Activated CD4-positive, alpha-beta T cell treated with anti-CD3 and anti-CD28 coated beads for 36 hours (primary cell): ENCODE results near the gene GADD45B. TPM values are rescaled to one million over a fixed set of nuclear protein-coding genes. Genes with fewer than 3 reads are reported as not detected.

Experiments used
- ATAC-seq: fragments of 200-7000 bp; cut with Tn5 transposase; one replicate; pipeline ENCODE4 v1.10.0; 2021; ENCODE audit warnings: mild to moderate bottlenecking, moderate library complexity
- CTCF ChIA-PET: fragments of 350-600 bp; sonication (Branson Sonifier 250); formaldehyde crosslinking; loops from one replicate; lab custom pipeline; 2021; ENCODE audit warnings: antibody characterized with exemption; lab: Charles Lee
- POLR2A ChIA-PET: fragments of 350-600 bp; sonication (Branson Sonifier 250); formaldehyde crosslinking; loops from one replicate; lab custom pipeline; 2021; ENCODE audit warnings: antibody characterized with exemption, inconsistent platforms; lab: Charles Lee
- DNase-seq: peaks from one replicate; pipeline ENCODE4 v3.0.0-alpha.2; 2020
- H3K27ac Mint-ChIP-seq: one replicate; pipeline ENCODE4 v1.8.0; 2021; ENCODE audit warnings: mixed read lengths
- H3K27me3 Mint-ChIP-seq: one replicate; pipeline ENCODE4 v1.8.0; 2021; ENCODE audit warnings: mixed read lengths
- H3K36me3 Mint-ChIP-seq: one replicate; pipeline ENCODE4 v1.8.0; 2021; ENCODE audit warnings: low read depth, mixed read lengths
- H3K4me1 Mint-ChIP-seq: one replicate; pipeline ENCODE4 v1.8.0; 2021; ENCODE audit warnings: mixed read lengths
- H3K4me3 Mint-ChIP-seq: one replicate; pipeline ENCODE4 v1.8.0; 2021; ENCODE audit warnings: mild to moderate bottlenecking, moderate library complexity, mixed read lengths
- H3K9me3 Mint-ChIP-seq: one replicate; pipeline ENCODE4 v1.8.0; 2021; ENCODE audit warnings: low read depth, mixed read lengths
- intact Hi-C, 2 experiments: fragments of 100-400 bp; cut with DNase I in 1 of 2; cut with micrococcal nuclease in 1 of 2; formaldehyde crosslinking; loops; one replicate each; pipeline versions ENCODE4 v1.14.2 to v1.15.1; 2022 to 2024; cut with DNase I, micrococcal nuclease
- total RNA-seq, 2 experiments: library from RNA; stranded (reverse); gene quantifications; one replicate each; pipeline ENCODE4 v1.2.3, GENCODE V29; 2021

The GADD45B gene
- total RNA-seq, 2 experiments from 2014 or later: 57.7 to 71.2 TPM

GRCh38 chr19:2481466-2481865 is 5.5 kb downstream of the GADD45B start:
- ATAC-seq (no peak), DNase-seq (no peak)
- no peak overlapping the region for H3K4me3 Mint-ChIP-seq
- no peak overlapping the region for H3K27ac Mint-ChIP-seq
- no peaks in the 10 kb centered on the region for H3K27me3 Mint-ChIP-seq
- intact Hi-C loops: no loop called here
- peaks cover 22% of the 10 kb centered on the region for H3K9me3 Mint-ChIP-seq
- peaks cover 26% of the 10 kb centered on the region for H3K36me3 Mint-ChIP-seq
- POLR2A ChIA-PET: interaction anchor here (0.6 kb wide), 1 partner anchor 47 kb away, joined by 4 read pairs; no protein-coding TSS in a partner anchor
- CTCF ChIA-PET: interaction anchor here (0.7 to 1.9 kb wide), 3 partner anchors 17 to 339 kb away, joined by 3 to 4 read pairs (median 3); no protein-coding TSS in a partner anchor
- peaks cover 18% of the 10 kb centered on the region for H3K4me1 Mint-ChIP-seq

- Mint-ChIP-seq H3K27ac (no peak overlapping the region), H3K4me1 (peaks cover 18% of the 10 kb centered on the region), H3K9me3 (peaks cover 22% of the 10 kb centered on the region), H3K4me3 (no peak overlapping the region), H3K27me3 (peaks cover 3% of the 10 kb centered on the region), H3K36me3 (peaks cover 16% of the 10 kb centered on the region)
- intact Hi-C loops: no loop called here
- DNase-seq (no peak), ATAC-seq (no peak)
- ChIA-PET CTCF (no interaction called here), POLR2A (no interaction called here)
Observed at GRCh38 chr19:2482354-2483038, 6.6 kb downstream of the GADD45B start.

DNA sequence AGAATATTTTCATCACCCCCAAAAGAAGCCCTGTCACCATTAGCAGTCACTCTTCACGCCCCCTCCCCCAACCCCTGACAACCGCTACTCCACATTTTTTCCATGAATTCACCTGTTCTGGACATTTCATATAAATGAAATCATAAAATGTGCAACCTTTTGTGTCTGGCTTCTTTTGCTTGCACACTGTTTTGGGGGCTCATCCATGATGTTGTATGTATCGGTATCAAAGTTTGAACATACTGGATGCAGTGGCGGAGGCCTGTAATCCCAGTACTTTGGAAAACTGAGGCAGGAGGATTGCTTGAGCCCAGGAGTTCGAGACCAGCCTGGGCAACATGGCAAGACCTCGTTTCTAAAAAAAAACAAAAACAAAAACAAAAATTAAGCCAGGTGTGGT is 7.2 kb downstream of the GADD45B start:
- intact Hi-C loops: no loop called here
- ChIA-PET POLR2A (no interaction called here), CTCF (no interaction called here)
- DNase-seq: no peak
- Mint-ChIP-seq H3K4me3 (no peak overlapping the region), H3K4me1 (peaks cover 18% of the 10 kb centered on the region), H3K9me3 (peaks cover 22% of the 10 kb centered on the region), H3K27ac (no peak overlapping the region), H3K36me3 (peaks cover 10% of the 10 kb centered on the region), H3K27me3 (peaks cover 9% of the 10 kb centered on the region)
- no peak for ATAC-seq

DNA sequence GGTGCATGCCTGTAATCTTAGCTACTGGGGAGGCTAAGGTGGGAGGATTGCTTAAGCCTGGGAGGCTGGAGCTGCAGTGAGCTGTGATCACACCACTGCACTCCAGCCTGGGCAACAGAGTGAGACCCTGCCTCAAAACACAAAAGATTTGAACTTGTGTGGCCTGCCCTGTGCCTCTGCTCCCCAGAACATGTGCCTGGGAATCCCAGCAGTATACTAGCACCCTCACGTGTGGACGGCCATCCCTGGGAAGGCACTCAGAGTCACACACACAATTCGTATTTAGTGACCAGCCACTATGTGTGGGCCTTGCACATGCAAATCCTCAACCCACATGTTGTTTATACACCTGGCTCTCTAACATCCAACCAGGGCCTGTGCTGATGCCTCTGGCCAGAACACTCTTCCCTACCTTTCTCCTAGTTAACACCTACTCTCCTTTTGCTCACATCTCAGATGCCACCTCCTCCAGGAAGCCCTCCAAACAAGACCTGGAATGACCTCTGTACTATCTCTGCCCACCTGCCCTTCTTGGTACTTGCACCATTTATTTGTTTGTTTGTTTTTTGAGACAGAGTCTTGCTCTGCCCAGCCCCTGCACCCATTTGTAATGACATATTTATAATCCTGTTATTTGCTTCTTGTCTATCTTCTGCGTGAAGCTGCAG is 7.7 kb downstream of the GADD45B start:
- ATAC-seq (no peak), DNase-seq (no peak)
- peaks cover 22% of the 10 kb centered on the region for H3K9me3 Mint-ChIP-seq
- ChIA-PET CTCF (interaction anchor here (0.7 kb wide), 1 partner anchor 81 kb away, joined by 3 read pairs; no protein-coding TSS in a partner anchor), POLR2A (no interaction called here)
- no peak overlapping the region for H3K27ac Mint-ChIP-seq
- peaks cover 4% of the 10 kb centered on the region for H3K36me3 Mint-ChIP-seq
- peaks cover 16% of the 10 kb centered on the region for H3K4me1 Mint-ChIP-seq
- H3K4me3 Mint-ChIP-seq: no peak overlapping the region
- peaks cover 13% of the 10 kb centered on the region for H3K27me3 Mint-ChIP-seq
- intact Hi-C loops: no loop called here

DNA sequence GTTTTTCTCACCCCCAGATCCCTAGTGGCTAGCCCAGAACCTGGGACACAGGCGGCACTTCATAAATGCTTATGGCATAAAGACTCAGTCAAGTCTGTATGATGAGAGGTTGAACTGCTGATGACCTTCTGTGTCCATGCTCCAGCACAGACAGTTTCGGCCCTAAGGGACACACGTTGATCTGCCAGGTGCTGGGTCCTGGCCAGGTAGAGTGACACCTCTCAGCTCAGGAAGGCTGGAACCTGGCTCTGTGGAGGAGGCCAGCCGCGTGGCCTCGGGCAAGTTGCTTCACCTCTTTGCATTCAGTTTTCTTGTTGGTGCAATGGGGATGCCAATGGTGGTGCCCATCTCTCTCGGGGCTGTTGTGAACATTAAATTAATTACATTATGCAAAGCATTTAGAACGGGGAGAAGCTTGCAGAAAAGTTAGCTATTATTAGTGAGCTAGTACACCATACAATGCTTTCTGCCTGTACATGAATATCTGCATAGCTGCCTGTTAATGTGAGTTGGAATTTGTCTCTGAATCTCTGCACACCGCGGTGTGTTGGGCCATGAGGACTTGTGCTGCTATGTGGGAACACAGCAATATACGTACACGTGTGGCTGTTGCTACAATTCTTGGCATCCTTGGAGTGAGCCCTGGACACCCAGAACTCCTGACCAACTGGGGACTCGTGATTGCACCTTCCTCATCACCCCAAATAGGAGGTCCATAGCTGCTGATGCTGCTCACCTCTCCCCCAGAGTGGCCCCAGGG is 8.4 kb downstream of the GADD45B start:
- Mint-ChIP-seq H3K27me3 (peaks cover 16% of the 10 kb centered on the region), H3K9me3 (peaks cover 22% of the 10 kb centered on the region), H3K4me3 (no peak overlapping the region), H3K27ac (no peak overlapping the region), H3K4me1 (peaks cover 14% of the 10 kb centered on the region), H3K36me3 (peaks cover 4% of the 10 kb centered on the region)
- ChIA-PET CTCF (interaction anchor here (0.7 kb wide), 2 partner anchors 81 to 326 kb away, joined by 3 read pairs; no protein-coding TSS in a partner anchor), POLR2A (no interaction called here)
- intact Hi-C loops: no loop called here
- no peak for ATAC-seq
- no peak for DNase-seq

DNA sequence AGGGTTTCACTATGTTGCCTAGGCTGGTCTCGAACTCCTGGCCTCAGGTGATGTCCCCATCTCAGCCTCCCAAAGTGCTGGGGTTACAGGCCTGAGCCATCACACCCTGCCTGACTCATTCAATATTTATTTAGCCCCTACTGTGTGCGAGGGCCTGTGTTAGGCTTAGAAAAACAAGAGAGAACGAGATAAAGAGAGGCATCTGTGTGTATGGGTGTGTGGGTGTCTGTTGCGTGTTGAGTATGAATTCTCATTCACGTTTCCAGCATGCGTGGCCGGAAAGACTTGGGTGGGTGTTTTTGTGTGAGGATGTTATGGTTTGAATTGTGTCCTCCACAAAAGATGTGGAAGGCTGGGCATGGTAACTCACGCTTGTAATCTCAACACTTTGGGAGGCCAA is 9.5 kb downstream of the GADD45B start:
- intact Hi-C loops: no loop called here
- POLR2A ChIA-PET: no interaction called here
- ATAC-seq: no peak

DNA sequence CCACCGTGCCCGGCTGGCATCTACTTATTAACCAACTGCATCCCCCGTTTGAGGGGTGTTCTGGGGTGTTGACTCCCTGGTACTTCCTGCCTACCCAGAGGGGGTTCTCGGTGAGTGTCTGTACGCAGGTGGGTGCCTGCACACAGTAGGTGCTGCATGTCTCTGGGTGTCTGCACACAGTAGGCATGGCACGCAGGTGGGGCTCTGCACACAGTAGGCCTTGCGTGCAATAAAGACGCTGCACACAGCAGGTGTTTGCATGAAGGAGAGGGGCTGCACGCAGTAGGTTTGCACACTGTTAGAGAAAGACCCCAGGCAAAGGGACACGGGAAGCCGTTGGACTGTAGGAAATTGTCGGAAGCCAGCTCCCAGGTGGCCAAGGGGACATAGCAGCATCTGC is 11.2 kb downstream of the GADD45B start:
- H3K27me3 Mint-ChIP-seq: peaks cover 31% of the 10 kb centered on the region
- ChIA-PET POLR2A (no interaction called here), CTCF (no interaction called here)
- no peak overlapping the region for H3K4me3 Mint-ChIP-seq
- DNase-seq: no peak
- H3K9me3 Mint-ChIP-seq: peaks cover 14% of the 10 kb centered on the region
- no peak for ATAC-seq
- H3K27ac Mint-ChIP-seq: no peak overlapping the region
- peaks cover 4% of the 10 kb centered on the region for H3K36me3 Mint-ChIP-seq
- intact Hi-C loops: no loop called here
- peaks cover 13% of the 10 kb centered on the region for H3K4me1 Mint-ChIP-seq

More for the DNA sequence above, 9.5 kb downstream of the GADD45B start:
- Mint-ChIP-seq H3K4me1 (peaks cover 13% of the 10 kb centered on the region), H3K4me3 (no peak overlapping the region), H3K27me3 (peaks cover 21% of the 10 kb centered on the region), H3K27ac (no peak overlapping the region), H3K36me3 (peaks cover 4% of the 10 kb centered on the region), H3K9me3 (peaks cover 22% of the 10 kb centered on the region)
- DNase-seq: no peak
- CTCF ChIA-PET: no interaction called here

DNA sequence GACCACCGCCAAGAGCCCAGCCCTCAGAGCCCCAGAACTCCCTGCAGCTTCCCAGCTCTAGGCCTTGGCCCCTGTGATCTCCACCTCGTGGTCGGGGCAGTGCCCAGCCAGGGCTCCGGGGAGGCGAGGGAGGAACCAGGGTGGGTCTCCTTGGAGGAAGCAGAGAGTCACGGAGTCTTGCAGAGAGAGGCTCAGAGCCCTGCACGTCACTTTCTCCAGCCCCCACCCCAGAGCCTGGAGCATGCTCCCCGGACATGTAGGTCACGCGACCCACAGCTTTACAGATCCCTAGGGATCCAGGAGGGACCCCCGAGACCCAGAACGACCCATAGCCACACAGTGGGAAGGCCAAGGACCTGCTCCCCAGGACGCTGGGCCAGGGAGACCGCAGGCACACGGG is 11.9 kb downstream of the GADD45B start:
- H3K36me3 Mint-ChIP-seq: peaks cover 3% of the 10 kb centered on the region
- peaks cover 8% of the 10 kb centered on the region for H3K9me3 Mint-ChIP-seq
- no peak overlapping the region for H3K27ac Mint-ChIP-seq
- ChIA-PET POLR2A (no interaction called here), CTCF (interaction anchor here (0.6 kb wide), 1 partner anchor 73 kb away, joined by 3 read pairs; no protein-coding TSS in a partner anchor)
- intact Hi-C loops: no loop called here
- no peak overlapping the region for H3K4me3 Mint-ChIP-seq
- H3K4me1 Mint-ChIP-seq: peaks cover 13% of the 10 kb centered on the region
- DNase-seq: no peak
- peaks cover 37% of the 10 kb centered on the region for H3K27me3 Mint-ChIP-seq
- no peak for ATAC-seq

DNA sequence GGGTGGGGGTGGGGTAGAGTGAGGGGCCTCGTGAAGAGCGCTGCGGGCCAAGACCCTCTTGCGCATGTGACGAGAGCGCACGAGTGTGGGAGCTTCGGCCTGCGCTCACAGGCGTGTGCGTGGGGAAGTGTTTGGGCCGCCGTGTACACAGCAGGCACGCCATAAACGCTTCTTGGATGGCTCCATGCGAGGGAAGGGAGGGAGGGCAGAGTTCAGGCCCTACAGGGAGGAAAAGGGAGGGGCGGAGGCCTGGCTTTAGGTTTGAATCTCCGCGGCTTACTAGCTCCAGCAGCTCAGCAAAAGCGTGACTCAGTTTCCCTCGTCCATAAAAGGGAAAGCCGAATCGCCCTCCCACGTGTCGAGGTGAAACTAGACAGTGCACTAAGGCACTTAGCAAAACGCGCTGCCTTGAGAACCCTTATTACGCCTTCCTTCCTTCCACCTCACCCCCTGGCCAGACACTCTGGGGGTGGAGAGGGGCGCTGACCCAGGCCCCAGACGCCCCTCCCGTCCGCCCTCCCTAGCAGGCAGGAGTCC is 12.5 kb downstream of the GADD45B start:
- peak; percentile 37 for ATAC-seq
- POLR2A ChIA-PET: no interaction called here
- peaks cover 37% of the 10 kb centered on the region for H3K27me3 Mint-ChIP-seq
- peaks cover 13% of the 10 kb centered on the region for H3K4me1 Mint-ChIP-seq
- intact Hi-C loops: no loop called here
- H3K9me3 Mint-ChIP-seq: peaks cover 5% of the 10 kb centered on the region
- no peaks in the 10 kb centered on the region for H3K36me3 Mint-ChIP-seq
- CTCF ChIA-PET: no interaction called here
- no peak overlapping the region for H3K27ac Mint-ChIP-seq
- H3K4me3 Mint-ChIP-seq: no peak overlapping the region
- peak; percentile 15 for DNase-seq

- ChIA-PET POLR2A (no interaction called here), CTCF (interaction anchor here (0.8 kb wide), 1 partner anchor 19 kb away, joined by 4 read pairs; no protein-coding TSS in a partner anchor)
- Mint-ChIP-seq H3K27ac (no peak overlapping the region), H3K4me1 (peaks cover 14% of the 10 kb centered on the region), H3K36me3 (no peaks in the 10 kb centered on the region), H3K9me3 (peaks cover 2% of the 10 kb centered on the region), H3K4me3 (no peak overlapping the region), H3K27me3 (peaks cover 43% of the 10 kb centered on the region)
- DNase-seq (peak; percentile 23), ATAC-seq (peak; percentile 48)
- intact Hi-C loops: no loop called here
Observed at GRCh38 chr19:2488942-2489731, 13.2 kb downstream of the GADD45B start.
